Measurements from ENCODE around the gene CYB561.

DNA sequence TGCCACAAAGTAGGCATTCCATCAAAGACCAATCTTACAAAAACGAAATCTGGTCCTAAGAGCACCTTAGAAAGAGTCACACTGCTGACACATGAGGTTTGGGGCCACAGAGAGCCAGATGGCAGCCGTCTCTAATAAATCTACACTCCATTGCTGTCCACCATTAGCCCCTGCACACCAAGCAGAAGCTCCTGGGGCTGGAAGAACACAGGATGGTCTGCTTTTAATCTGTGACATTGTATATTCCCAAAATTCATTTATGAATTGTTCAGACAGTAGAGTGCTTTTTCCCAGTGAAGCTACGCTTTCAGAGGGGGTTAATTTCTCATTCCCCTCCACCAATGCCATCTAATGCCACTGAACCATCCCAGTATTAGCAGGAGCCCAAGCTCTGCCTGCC lies 1.6 kb downstream of the CYB561 start:
- TF ChIP-seq, protein P1, sequence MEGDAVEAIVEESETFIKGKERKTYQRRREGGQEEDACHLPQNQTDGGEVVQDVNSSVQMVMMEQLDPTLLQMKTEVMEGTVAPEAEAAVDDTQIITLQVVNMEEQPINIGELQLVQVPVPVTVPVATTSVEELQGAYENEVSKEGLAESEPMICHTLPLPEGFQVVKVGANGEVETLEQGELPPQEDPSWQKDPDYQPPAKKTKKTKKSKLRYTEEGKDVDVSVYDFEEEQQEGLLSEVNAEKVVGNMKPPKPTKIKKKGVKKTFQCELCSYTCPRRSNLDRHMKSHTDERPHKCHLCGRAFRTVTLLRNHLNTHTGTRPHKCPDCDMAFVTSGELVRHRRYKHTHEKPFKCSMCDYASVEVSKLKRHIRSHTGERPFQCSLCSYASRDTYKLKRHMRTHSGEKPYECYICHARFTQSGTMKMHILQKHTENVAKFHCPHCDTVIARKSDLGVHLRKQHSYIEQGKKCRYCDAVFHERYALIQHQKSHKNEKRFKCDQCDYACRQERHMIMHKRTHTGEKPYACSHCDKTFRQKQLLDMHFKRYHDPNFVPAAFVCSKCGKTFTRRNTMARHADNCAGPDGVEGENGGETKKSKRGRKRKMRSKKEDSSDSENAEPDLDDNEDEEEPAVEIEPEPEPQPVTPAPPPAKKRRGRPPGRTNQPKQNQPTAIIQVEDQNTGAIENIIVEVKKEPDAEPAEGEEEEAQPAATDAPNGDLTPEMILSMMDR (IDR thresholded peaks at IDR 0.05): no peak
- TF ChIP-seq EZH2 (IDR thresholded peaks at IDR 0.05; ENCODE audit: borderline replicate concordance, insufficient read depth, low read depth, low read length, poor library complexity, severe bottlenecking): no peak
